Testis (tissue), 3 donors: Measurements from ENCODE around the gene CDK7. TPM values are rescaled to one million over a fixed set of nuclear protein-coding genes. Genes with fewer than 3 reads are reported as not detected.

Source experiments
- DNase-seq: peaks from one replicate; pipeline ENCODE4 v3.0.0-alpha.2; 2019
- H3K27ac ChIP-seq, 2 donors: fragments of 200-600 bp; sonication (generic); one replicate each; pipeline ENCODE4 v1.5.1; 2019
- H3K27me3 ChIP-seq: fragments of 200-600 bp; sonication (generic); one replicate; pipeline ENCODE4 v1.5.1; 2019
- H3K36me3 ChIP-seq: fragments of 200-600 bp; sonication (generic); one replicate; pipeline ENCODE4 v1.5.1; 2017; ENCODE audit warnings: low read depth; ENCODE audit errors: missing control alignments
- H3K4me1 ChIP-seq: fragments of 200-600 bp; sonication (generic); one replicate; pipeline ENCODE4 v1.5.1; 2019
- H3K4me3 ChIP-seq, 2 donors: fragments of 200-600 bp; sonication (generic); one replicate each; pipeline ENCODE4 v1.5.1; 2017 to 2019
- H3K9me3 ChIP-seq: fragments of 200-600 bp; sonication (generic); one replicate; pipeline ENCODE4 v1.5.1; 2017
- POLR2A ChIP-seq: fragments of 450-650 bp; IDR thresholded peaks from one replicate; pipeline ENCODE4 v1.6.1; 2017; ENCODE audit warnings: antibody characterized with exemption, mild to moderate bottlenecking, moderate library complexity
- WGBS, 2 donors: methylation state at CpG; one replicate each; pipeline ENCODE4 v1.1.5; 2018; 5-methylcytosine and 5-hydroxymethylcytosine counted together
- intact Hi-C: fragments of 100-400 bp; cut with DNase I; formaldehyde crosslinking; loops from one replicate; pipeline ENCODE4 v1.15.1; 2023; ENCODE audit warnings: low total_unique reads
- polyA plus RNA-seq: library from polyadenylated mRNA; stranded (reverse); fragments of 350-450 nt; fragmentation: Illumina TruSeq; extraction: RNeasy Lipid Tissue Mini Kit (QIAGEN cat#74804); gene quantifications from one replicate; pipeline ENCODE4 v1.2.3, GENCODE V29; 2014; ENCODE audit warnings: low read depth, low replicate concordance; ENCODE audit not compliant: insufficient read depth
- total RNA-seq, 2 donors: library from RNA; depleted of rRNA; stranded (reverse); fragments of >200 nt; gene quantifications; one replicate each; pipeline ENCODE4 v1.2.3, GENCODE V29; 2016
- TF ChIP-seq, protein P1 (sequence below), 3 experiments: fragments of 450-650 bp in 2 of 3; fragments of 200-600 bp in 1 of 3; sonication (generic) in 1 of 3; IDR thresholded peaks; one replicate each; pipeline ENCODE4 v1.5.1; 2016 to 2019; ENCODE audit warnings: antibody characterized with exemption in 3 of 3, mild to moderate bottlenecking in 2 of 3, moderate library complexity in 1 of 3

Gene CDK7
- total and polyA plus RNA-seq, 3 donors from 2014 or later, result 31.7 to 86.0 (median 35.1) TPM

DNA sequence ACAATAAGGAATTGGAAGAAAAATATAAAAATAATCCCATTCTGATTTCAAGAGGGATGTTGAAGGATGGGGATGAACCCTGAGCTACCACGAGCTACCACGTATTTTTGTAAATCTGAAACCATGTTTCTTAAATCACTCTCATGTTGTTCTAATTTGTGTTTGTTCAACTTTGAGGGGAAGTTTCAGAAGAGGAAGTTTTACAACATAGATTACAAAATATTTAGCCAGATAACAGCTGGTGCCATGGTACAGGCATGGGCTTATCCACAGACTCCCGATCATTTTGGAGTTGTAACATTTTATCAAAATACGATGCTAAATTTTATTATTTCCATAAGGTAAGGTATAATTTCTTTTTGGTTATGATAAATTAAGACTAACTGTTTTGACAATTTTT, 82.7 kb downstream of the CDK7 start:
- Histone ChIP-seq H3K4me3 (no peak overlapping the region), H3K9me3 (no peaks in the 10 kb centered on the region), H3K27ac (no peak overlapping the region), H3K27me3 (no peaks in the 10 kb centered on the region), H3K4me1 (no peaks in the 10 kb centered on the region), H3K36me3 (no peaks in the 10 kb centered on the region)
- no peak for DNase-seq
- intact Hi-C loops, result no loop called here
- 64 to 80% methylated on average over 4 of the region's 4 CpGs for WGBS, 2 donors
- TF ChIP-seq POLR2A, result no peak

DNA sequence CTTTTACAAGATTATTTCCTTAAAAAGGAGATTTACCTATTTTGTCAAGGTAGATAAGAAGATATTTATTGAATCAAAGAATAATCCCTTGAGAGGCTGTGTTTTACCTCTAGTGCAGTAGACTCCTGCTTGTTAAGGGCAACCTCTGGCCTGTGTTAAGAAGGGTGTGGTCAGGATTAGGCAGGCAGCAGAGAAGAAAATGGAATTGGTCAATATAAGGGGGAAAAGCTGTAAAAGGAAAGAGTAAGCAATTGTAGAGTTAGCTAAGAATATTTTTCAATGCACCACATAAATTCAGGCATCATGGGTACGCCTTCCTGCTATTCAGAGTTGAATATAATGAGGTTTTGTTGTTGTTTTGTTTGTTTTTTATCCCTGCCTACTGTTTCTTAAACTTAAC, 91.7 kb downstream of the CDK7 start:
- intact Hi-C loops, result no loop called here
- H3K27me3 ChIP-seq, result no peaks in the 10 kb centered on the region
- DNase-seq, result no peak
- TF ChIP-seq, protein P1, sequence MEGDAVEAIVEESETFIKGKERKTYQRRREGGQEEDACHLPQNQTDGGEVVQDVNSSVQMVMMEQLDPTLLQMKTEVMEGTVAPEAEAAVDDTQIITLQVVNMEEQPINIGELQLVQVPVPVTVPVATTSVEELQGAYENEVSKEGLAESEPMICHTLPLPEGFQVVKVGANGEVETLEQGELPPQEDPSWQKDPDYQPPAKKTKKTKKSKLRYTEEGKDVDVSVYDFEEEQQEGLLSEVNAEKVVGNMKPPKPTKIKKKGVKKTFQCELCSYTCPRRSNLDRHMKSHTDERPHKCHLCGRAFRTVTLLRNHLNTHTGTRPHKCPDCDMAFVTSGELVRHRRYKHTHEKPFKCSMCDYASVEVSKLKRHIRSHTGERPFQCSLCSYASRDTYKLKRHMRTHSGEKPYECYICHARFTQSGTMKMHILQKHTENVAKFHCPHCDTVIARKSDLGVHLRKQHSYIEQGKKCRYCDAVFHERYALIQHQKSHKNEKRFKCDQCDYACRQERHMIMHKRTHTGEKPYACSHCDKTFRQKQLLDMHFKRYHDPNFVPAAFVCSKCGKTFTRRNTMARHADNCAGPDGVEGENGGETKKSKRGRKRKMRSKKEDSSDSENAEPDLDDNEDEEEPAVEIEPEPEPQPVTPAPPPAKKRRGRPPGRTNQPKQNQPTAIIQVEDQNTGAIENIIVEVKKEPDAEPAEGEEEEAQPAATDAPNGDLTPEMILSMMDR (IDR thresholded peaks at IDR 0.05), result no peak
- no peak for TF ChIP-seq POLR2A
- 100% methylated on average over 1 of the region's 1 CpG for WGBS, 2 donors
- H3K4me3 ChIP-seq, result no peak overlapping the region
- no peaks in the 10 kb centered on the region for H3K36me3 ChIP-seq
- no peaks in the 10 kb centered on the region for H3K9me3 ChIP-seq
- H3K4me1 ChIP-seq, result peaks cover under 1% of the 10 kb centered on the region
- H3K27ac ChIP-seq, result no peak overlapping the region

Other genes starting within 250 kb of the CDK7 start
- 10 to 100 TPM; 65.0 to 68.0 TPM for gene SLC30A5, start 140.9 kb upstream of the CDK7 start, total RNA-seq
- 33.7 TPM for gene SLC30A5, start 140.9 kb upstream of the CDK7 start, polyA plus RNA-seq
- 10 to 100 TPM; 35.2 to 41.8 TPM for gene CCNB1, start 67.7 kb upstream of the CDK7 start, total RNA-seq
- 75.9 TPM for gene CCNB1, start 67.7 kb upstream of the CDK7 start, polyA plus RNA-seq
- gene CENPH, start 45.3 kb upstream of the CDK7 start, total RNA-seq, result 10 to 100 TPM; 26.9 to 38.0 TPM
- gene CENPH, start 45.3 kb upstream of the CDK7 start, polyA plus RNA-seq, result 38.9 TPM
- gene CCDC125, start 97.9 kb downstream of the CDK7 start, total RNA-seq, result 1 to 10 TPM; 5.9 to 8.2 TPM
- 2.3 TPM for gene CCDC125, start 97.9 kb downstream of the CDK7 start, polyA plus RNA-seq
- gene AK6, start 134.6 kb downstream of the CDK7 start, total RNA-seq, result 10 to 100 TPM; 24.6 to 32.0 TPM
- gene AK6, start 134.6 kb downstream of the CDK7 start, polyA plus RNA-seq, result 59.2 TPM
- gene TAF9, start 134.6 kb downstream of the CDK7 start, total RNA-seq, result 100 to 1,000 TPM; 121 to 182 TPM
- 297 TPM for gene TAF9, start 134.6 kb downstream of the CDK7 start, polyA plus RNA-seq
- 10 to 100 TPM; 69.4 to 75.9 TPM for gene RAD17, start 134.9 kb downstream of the CDK7 start, total RNA-seq
- 88.2 TPM for gene RAD17, start 134.9 kb downstream of the CDK7 start, polyA plus RNA-seq
- gene MARVELD2, start 180.2 kb downstream of the CDK7 start, total RNA-seq, result 1 to 10 TPM; 5.5 to 6.9 TPM
- gene MARVELD2, start 180.2 kb downstream of the CDK7 start, polyA plus RNA-seq, result 5.9 TPM